Liver (tissue), 9 donors: ENCODE measurements around the gene ETV3L. TPM values are rescaled to one million over a fixed set of nuclear protein-coding genes. Genes with fewer than 3 reads are reported as not detected.

ENCODE experiments used
- DNase-seq: peaks from one replicate; pipeline ENCODE4 v3.0.0-alpha.2; 2017; ENCODE audit warnings: low spot score
- H3K27ac ChIP-seq, 2 donors: one replicate each; pipeline ENCODE4 v1.7.0; 2013; ENCODE audit warnings: inconsistent platforms in 2 of 2, low read length in 2 of 2, control low read depth in 1 of 2, low read depth in 1 of 2, mild to moderate bottlenecking in 1 of 2
- H3K27me3 ChIP-seq, 4 donors: one replicate each; pipeline versions ENCODE4 v1.6.1 to v1.7.0; 2013; ENCODE audit warnings: low read length in 3 of 4, inconsistent platforms in 1 of 4, mild to moderate bottlenecking in 1 of 4, moderate library complexity in 1 of 4; ENCODE audit not compliant: control insufficient read depth in 4 of 4, insufficient read depth in 4 of 4
- H3K36me3 ChIP-seq, 4 donors: one replicate each; pipeline versions ENCODE4 v1.6.1 to v1.7.0; 2013; ENCODE audit warnings: low read length in 3 of 4, mild to moderate bottlenecking in 3 of 4, low read depth in 1 of 4, moderate library complexity in 1 of 4; ENCODE audit not compliant: control insufficient read depth in 4 of 4, insufficient read depth in 3 of 4
- H3K4me1 ChIP-seq, 4 donors: one replicate each; pipeline versions ENCODE4 v1.6.1 to v1.7.0; 2013; ENCODE audit warnings: low read length in 3 of 4, mild to moderate bottlenecking in 3 of 4, moderate library complexity in 1 of 4; ENCODE audit not compliant: control insufficient read depth in 4 of 4, insufficient read depth in 4 of 4
- H3K4me3 ChIP-seq, 3 donors: one replicate each; pipeline versions ENCODE4 v1.6.1 to v1.7.0; 2013; ENCODE audit warnings: low read length in 3 of 3, control low read depth in 1 of 3, low read depth in 1 of 3, mild to moderate bottlenecking in 1 of 3
- H3K9ac ChIP-seq, 2 donors: one replicate each; pipeline ENCODE4 v1.7.0; 2013; ENCODE audit warnings: low read length in 2 of 2, mild to moderate bottlenecking in 2 of 2, moderate library complexity in 2 of 2, control low read depth in 1 of 2, low read depth in 1 of 2
- H3K9me3 ChIP-seq, 4 donors: one replicate each; pipeline versions ENCODE4 v1.6.1 to v1.7.0; 2013; ENCODE audit warnings: low read length in 3 of 4; ENCODE audit not compliant: control insufficient read depth in 4 of 4
- ATF3 ChIP-seq: IDR thresholded peaks from 2 replicates; pipeline ENCODE4 v1.6.1; 2016; ENCODE audit warnings: antibody characterized with exemption
- CTCF ChIP-seq: fragments of 150-350 bp; IDR thresholded peaks from 2 replicates; pipeline ENCODE4 v1.5.1; 2017; ENCODE audit warnings: improper control_type of control experiment, low read depth, low read length; ENCODE audit not compliant: missing input control
- EGR1 ChIP-seq, 2 donors: IDR thresholded peaks; 2 replicates each; pipeline ENCODE4 v1.6.1; 2016 to 2018; ENCODE audit warnings: antibody characterized with exemption in 2 of 2, low read depth in 2 of 2
- FOXA1 ChIP-seq: IDR thresholded peaks from 2 replicates; pipeline ENCODE4 v1.6.1; 2016; ENCODE audit warnings: antibody characterized with exemption
- FOXA2 ChIP-seq: IDR thresholded peaks from 2 replicates; pipeline ENCODE4 v1.6.1; 2016; ENCODE audit warnings: antibody characterized with exemption
- GABPA ChIP-seq, 2 donors: IDR thresholded peaks in 1 of 2; conservative IDR thresholded peaks in 1 of 2; 2 replicates each; pipeline ENCODE4 v1.6.1; 2016; ENCODE audit warnings: antibody characterized with exemption in 2 of 2, mild to moderate bottlenecking in 1 of 2, moderate library complexity in 1 of 2
- HNF4A ChIP-seq, 2 donors: conservative IDR thresholded peaks; 2 replicates each; pipeline ENCODE4 v1.6.1; 2016; ENCODE audit warnings: antibody characterized with exemption in 2 of 2, mild to moderate bottlenecking in 2 of 2
- JUND ChIP-seq, 2 donors: IDR thresholded peaks; 2 replicates each; pipeline ENCODE4 v1.6.1; 2016; ENCODE audit warnings: antibody characterized with exemption in 2 of 2
- MAX ChIP-seq: IDR thresholded peaks from 2 replicates; pipeline ENCODE4 v1.6.1; 2016; ENCODE audit warnings: antibody characterized with exemption
- NR2F2 ChIP-seq: IDR thresholded peaks from 2 replicates; pipeline ENCODE4 v1.6.1; 2016; ENCODE audit warnings: antibody characterized with exemption
- RAD21 ChIP-seq, 2 donors: IDR thresholded peaks; 2 replicates each; pipeline ENCODE4 v1.6.1; 2016; ENCODE audit warnings: antibody characterized with exemption in 2 of 2, mild to moderate bottlenecking in 2 of 2
- REST ChIP-seq: IDR thresholded peaks from 2 replicates; pipeline ENCODE4 v1.6.1; 2016; ENCODE audit warnings: antibody characterized with exemption, mild to moderate bottlenecking
- SP1 ChIP-seq: IDR thresholded peaks from 2 replicates; pipeline ENCODE4 v1.6.1; 2018; ENCODE audit warnings: antibody characterized with exemption, mild to moderate bottlenecking
- TAF1 ChIP-seq: conservative IDR thresholded peaks from 2 replicates; pipeline ENCODE4 v1.6.1; 2016; ENCODE audit warnings: antibody characterized with exemption, mild to moderate bottlenecking
- YY1 ChIP-seq: IDR thresholded peaks from 2 replicates; pipeline ENCODE4 v1.6.1; 2016; ENCODE audit warnings: antibody characterized with exemption, mild to moderate bottlenecking
- ZBTB33 ChIP-seq: IDR thresholded peaks from 2 replicates; pipeline ENCODE4 v1.6.1; 2016; ENCODE audit warnings: antibody characterized with exemption
- WGBS: extraction: QIAGEN DNeasy Blood & Tissue Kit; methylation state at CpG from one replicate; pipeline ENCODE4 v1.1.7; 2013; 5-methylcytosine and 5-hydroxymethylcytosine counted together
- polyA plus RNA-seq, 2 donors: library from polyadenylated mRNA; stranded (reverse) in 1 of 2; unstranded in 1 of 2; fragments of 200-250 nt in 1 of 2; fragments of >200 nt in 1 of 2; fragmentation: Nextera tagmentation in 1 of 2; extraction: Ambion mirVana in 1 of 2; gene quantifications; one replicate each; pipeline versions ENCODE4 v1.2.1 to v1.2.3, GENCODE V29; 2013 to 2015
- total RNA-seq, 2 donors: library from RNA; depleted of rRNA; stranded (reverse); fragments of >200 nt; gene quantifications; one replicate each; pipeline ENCODE4 v1.2.3, GENCODE V29; 2014
- donor health status: healthy.
- donor health status: healthy.
- donor health status: healthy.
- donor health status: healthy.
- donor health status: healthy.

ETV3L gene
- total and polyA plus RNA-seq, 4 donors = not detected

GRCh38 chr1:157104598-157105293 is 5.1 kb upstream of the ETV3L start:
- Histone ChIP-seq H3K4me1 (no peaks in the 10 kb centered on the region), H3K36me3 (no peaks in the 10 kb centered on the region), H3K27ac (no peak overlapping the region), H3K9ac (no peak overlapping the region), H3K27me3 (peaks cover 0 to 5% (median 2%) of the 10 kb centered on the region in 4 donors), H3K9me3 (no peaks in the 10 kb centered on the region), H3K4me3 (no peak overlapping the region)
- WGBS = 76% methylated on average over 6 of the region's 6 CpGs
- no peak for TF ChIP-seq ATF3
- TF ChIP-seq FOXA2 = no peak
- no peak for TF ChIP-seq YY1
- TF ChIP-seq JUND (IDR thresholded peaks at IDR 0.05) = no peak
- no peak for TF ChIP-seq FOXA1
- no peak for TF ChIP-seq RAD21 (IDR thresholded peaks at IDR 0.05)
- TF ChIP-seq GABPA (IDR thresholded peaks at IDR 0.05 in 1 of 2, conservative IDR thresholded peaks at IDR 0.05 in 1 of 2) = no peak
- TF ChIP-seq SP1 = no peak
- no peak for TF ChIP-seq TAF1
- TF ChIP-seq ZBTB33 = no peak
- no peak for TF ChIP-seq CTCF
- TF ChIP-seq REST = no peak
- TF ChIP-seq HNF4A (conservative IDR thresholded peaks at IDR 0.05) = no peak
- TF ChIP-seq MAX = no peak
- DNase-seq = no peak

- no peak for DNase-seq
- no peak for TF ChIP-seq MAX
- no peak for TF ChIP-seq RAD21 (IDR thresholded peaks at IDR 0.05)
- TF ChIP-seq REST = no peak
- no peak for TF ChIP-seq NR2F2
- no peak for TF ChIP-seq EGR1 (IDR thresholded peaks at IDR 0.05; ENCODE audit: low read depth in 2 of 2)
- no peak for TF ChIP-seq ZBTB33
- no peak for TF ChIP-seq FOXA2
These were observed 3.7 kb upstream of the ETV3L start for GRCh38 chr1:157103268-157103667.

More at GRCh38 chr1:157103268-157103667, 3.7 kb upstream of the ETV3L start:
- no peaks in the 10 kb centered on the region for H3K36me3 ChIP-seq
- H3K27me3 ChIP-seq = peaks cover 0 to 3% (median 0%) of the 10 kb centered on the region in 4 donors
- WGBS = 71% methylated on average over 5 of the region's 5 CpGs
- H3K4me3 ChIP-seq = no peak overlapping the region
- H3K4me1 ChIP-seq = no peaks in the 10 kb centered on the region
- H3K27ac ChIP-seq = no peak overlapping the region
- no peaks in the 10 kb centered on the region for H3K9me3 ChIP-seq
- H3K9ac ChIP-seq = no peak overlapping the region
